Measurements from ENCODE around the gene IL17RA.

DNA sequence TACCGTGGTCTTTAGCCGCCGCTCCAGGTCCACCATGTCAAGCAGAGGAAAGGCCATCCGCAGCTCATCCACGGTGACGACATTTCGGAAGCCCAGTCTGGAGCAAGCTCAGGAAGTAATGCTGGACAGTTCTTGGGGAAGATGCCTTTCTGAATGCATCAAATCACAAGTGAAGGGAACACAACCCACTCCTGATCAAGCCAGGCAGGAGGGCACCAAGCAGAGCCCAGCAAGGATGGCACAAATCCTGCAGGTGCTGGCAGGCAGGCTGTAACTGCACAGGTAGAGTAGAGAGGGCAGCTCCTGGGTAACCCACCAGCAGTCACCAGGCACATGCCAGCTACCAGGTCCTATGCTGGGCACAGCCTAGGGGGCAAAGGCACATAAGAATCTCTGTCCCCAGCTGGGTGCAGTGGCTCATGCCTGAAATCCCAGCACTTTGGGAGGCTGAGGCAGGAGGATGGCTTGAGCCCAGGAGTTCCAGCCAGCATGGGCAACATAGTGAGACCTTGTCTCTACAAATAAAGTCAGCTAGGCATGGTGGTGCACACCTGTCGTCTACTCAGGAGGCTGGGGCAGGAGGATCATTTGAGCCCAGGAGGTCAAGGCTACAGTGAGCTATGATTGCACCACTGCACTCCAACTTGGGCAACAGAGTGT, 60.4 kb downstream of the IL17RA start:
- TF ChIP-seq POLR2A (IDR thresholded peaks at IDR 0.05; ENCODE audit: low read length): no peak
- no peak for TF ChIP-seq GATA1 (IDR thresholded peaks at IDR 0.05; ENCODE audit: low read depth, low read length)

All from erythroblast (primary cell).